ENCODE measurements around the gene TAMALIN.

- TF ChIP-seq CTCF (conservative IDR thresholded peaks at IDR 0.05; ENCODE audit: low read length) (no peak), EZH2phosphoT487 (IDR thresholded peaks at IDR 0.05; ENCODE audit: borderline replicate concordance) (no peak)
Measured at GRCh38 chr12:52009081-52009751, 2.5 kb downstream of the TAMALIN start.
